NCI-H2196 (cell line): ENCODE results near the gene RGL4.
"Not testable (repeated sequence)": the region's sequence is repeated elsewhere in the genome, so short reads cannot be mapped to it uniquely, and the experiment has no call there.

Experiments used
- DNase-seq: peaks from one replicate; lab custom pipeline; 2025; ENCODE audit not compliant: unreplicated experiment; lab: John Stamatoyannopoulos, UW

Gene RGL4

GRCh38 chr22:23728108-23728507 is 37.3 kb downstream of the RGL4 start:
- DNase-seq, result not testable (repeated sequence)

GRCh38 chr22:23737696-23738095 is 46.9 kb downstream of the RGL4 start:
- DNase-seq, result no peak

GRCh38 chr22:23742505-23743264 is 51.9 kb downstream of the RGL4 start:
- no peak for DNase-seq

GRCh38 chr22:23743303-23743705 is 52.5 kb downstream of the RGL4 start:
- no peak for DNase-seq

- DNase-seq, result no peak
Measured at GRCh38 chr22:23744001-23744400, 53.2 kb downstream of the RGL4 start.

GRCh38 chr22:23744485-23744884 is 53.7 kb downstream of the RGL4 start:
- DNase-seq, result no peak

GRCh38 chr22:23745791-23746190 is 55.0 kb downstream of the RGL4 start:
- DNase-seq, result no peak
